Endothelial cell of umbilical vein (primary cell): Measurements from ENCODE around the gene RDX. TPM values are rescaled to one million over a fixed set of nuclear protein-coding genes. Genes with fewer than 3 reads are reported as not detected.

Experiments used
- BruUV-seq: library from RNA; stranded (reverse); fragments of 400-500 nt; replicated peaks from 2 replicates; lab custom pipeline; 2021; lab: Mats Ljungman, UMichigan
- CTCF ChIA-PET: fragments of 300-600, 350-600 bp; sonication (Branson Sonifier 250); formaldehyde crosslinking; loops from one replicate; lab custom pipeline; 2021; ENCODE audit warnings: antibody characterized with exemption, inconsistent platforms; lab: Charles Lee
- POLR2A ChIA-PET: fragments of 300-600, 350-600 bp; sonication (Branson Sonifier 250); formaldehyde crosslinking; loops from one replicate; lab custom pipeline; 2021; ENCODE audit warnings: antibody characterized with exemption, inconsistent platforms; lab: Charles Lee
- DNase-seq: peaks from one replicate; pipeline ENCODE4 v3.0.0-alpha.2; 2011; ENCODE audit warnings: low read depth, low spot score
- FAIRE-seq: peaks from 2 replicates; lab custom pipeline; 2011; peaks lifted over from hg19 to GRCh38; lab: Jason Lieb, UNC
- H2AFZ ChIP-seq: 2 replicates; pipeline ENCODE4 v1.6.0; 2012; ENCODE audit warnings: low read depth, low read length, control low read depth, inconsistent platforms
- H3K27ac ChIP-seq: 2 replicates; pipeline ENCODE4 v1.5.1; 2011; ENCODE audit warnings: low read depth, mild to moderate bottlenecking, control low read depth, low read length, moderate library complexity; ENCODE audit not compliant: insufficient read depth
- H3K27me3 ChIP-seq, 2 experiments: 2 replicates each; pipeline versions ENCODE4 v1.6.0 to v1.6.1; 2011; ENCODE audit warnings: low read length in 2 of 2, mixed read lengths in 1 of 2; ENCODE audit not compliant: control insufficient read depth in 2 of 2, insufficient read depth in 2 of 2
- H3K36me3 ChIP-seq, 2 experiments: 2 replicates in 1 of 2; 3 replicates in 1 of 2; pipeline ENCODE4 v1.5.1; 2011; ENCODE audit warnings: low read length in 2 of 2, mild to moderate bottlenecking in 1 of 2, moderate library complexity in 1 of 2; ENCODE audit not compliant: control insufficient read depth in 2 of 2, insufficient read depth in 2 of 2; ENCODE audit errors: extremely low read depth in 1 of 2
- H3K4me1 ChIP-seq: 3 replicates; pipeline ENCODE4 v1.5.1; 2011; ENCODE audit warnings: mild to moderate bottlenecking, low read length; ENCODE audit not compliant: control insufficient read depth, insufficient read depth; ENCODE audit errors: extremely low read depth
- H3K4me2 ChIP-seq: 2 replicates; pipeline ENCODE4 v1.6.1; 2011; ENCODE audit warnings: low read length, control low read depth, mixed read lengths; ENCODE audit not compliant: insufficient read depth
- H3K4me3 ChIP-seq, 3 experiments: fragments of 200-600 bp in 1 of 3; sonication (generic), shearing (Covaris generic) in 1 of 3; replicated peaks in 1 of 3; 2 replicates each; pipeline ENCODE4 v1.5.1; 2011 to 2016; ENCODE audit warnings: control low read depth in 3 of 3, low read length in 3 of 3, mild to moderate bottlenecking in 2 of 3, inconsistent platforms in 1 of 3, low read depth in 1 of 3, moderate library complexity in 1 of 3; ENCODE audit not compliant: insufficient read depth in 1 of 3
- H3K79me2 ChIP-seq: 2 replicates; pipeline ENCODE4 v1.6.0; 2012; ENCODE audit warnings: low read length, inconsistent platforms; ENCODE audit not compliant: control insufficient read depth, insufficient read depth
- H3K9ac ChIP-seq: replicated peaks from 2 replicates; pipeline ENCODE3; 2011; ENCODE audit warnings: low read length, control low read depth; ENCODE audit not compliant: insufficient read depth; ENCODE audit errors: extremely low read depth
- H3K9me1 ChIP-seq: replicated peaks from 3 replicates; pipeline ENCODE4 v1.6.0; 2011; ENCODE audit warnings: mild to moderate bottlenecking, low read length; ENCODE audit not compliant: control insufficient read depth, insufficient read depth; ENCODE audit errors: extremely low read depth
- H3K9me3 ChIP-seq: replicated peaks from 2 replicates; pipeline ENCODE4 v1.5.1; 2012; ENCODE audit warnings: low read length, inconsistent platforms; ENCODE audit not compliant: control insufficient read depth, insufficient read depth
- H4K20me1 ChIP-seq: replicated peaks from 2 replicates; pipeline ENCODE3; 2011; ENCODE audit warnings: mild to moderate bottlenecking, low read length; ENCODE audit not compliant: control insufficient read depth, insufficient read depth; ENCODE audit errors: extremely low read depth
- CTCF ChIP-seq, 2 donors: IDR thresholded peaks; 1 replicate in 1 of 2; 2 replicates in 1 of 2; pipeline ENCODE4 v1.5.1; 2011; ENCODE audit warnings: low read length in 2 of 2, mild to moderate bottlenecking in 2 of 2, moderate library complexity in 2 of 2, control low read depth in 1 of 2, inconsistent platforms in 1 of 2, low read depth in 1 of 2; ENCODE audit not compliant: insufficient read depth in 1 of 2; ENCODE audit errors: extremely low read depth in 1 of 2
- EZH2 ChIP-seq: IDR thresholded peaks from 2 replicates; pipeline ENCODE4 v1.6.1; 2012; ENCODE audit warnings: borderline replicate concordance, low read depth, mild to moderate bottlenecking, moderate library complexity, low read length, inconsistent platforms; ENCODE audit not compliant: severe bottlenecking
- FOS ChIP-seq: IDR thresholded peaks from 2 replicates; pipeline ENCODE4 v1.6.1; 2011; ENCODE audit warnings: mild to moderate bottlenecking, low read length, moderate library complexity, borderline replicate concordance; ENCODE audit not compliant: insufficient read depth
- GATA2 ChIP-seq: IDR thresholded peaks from 2 replicates; pipeline ENCODE4 v1.7.0; 2011; ENCODE audit warnings: low read depth, mild to moderate bottlenecking, moderate library complexity, mixed read lengths, low read length; ENCODE audit not compliant: insufficient read length, insufficient read depth
- JUN ChIP-seq: IDR thresholded peaks from 2 replicates; pipeline ENCODE4 v1.6.1; 2011; ENCODE audit warnings: borderline replicate concordance, low read depth; ENCODE audit not compliant: insufficient read length, insufficient read depth
- MAX ChIP-seq: IDR thresholded peaks from 2 replicates; pipeline ENCODE4 v1.6.1; 2011; ENCODE audit not compliant: insufficient read depth, insufficient read length
- MYC ChIP-seq: IDR thresholded peaks from one replicate; pipeline ENCODE4 v1.6.1; 2011; ENCODE audit warnings: mild to moderate bottlenecking, low read depth, low read length
- POLR2A ChIP-seq: IDR thresholded peaks from 2 replicates; pipeline ENCODE4 v1.6.1; 2012; ENCODE audit warnings: low read depth, mild to moderate bottlenecking, control low read depth, low read length
- POLR2AphosphoS5 ChIP-seq: IDR thresholded peaks from 2 replicates; pipeline ENCODE4 v1.6.1; 2012; ENCODE audit warnings: low read depth, mild to moderate bottlenecking, control low read depth, low read length, moderate library complexity; ENCODE audit not compliant: insufficient read depth
- dilution Hi-C: fragments of 300-500 bp; cut with MboI; formaldehyde crosslinking; loops from one replicate; pipeline ENCODE4 v1.15.0; 2019; ENCODE audit warnings: low sequenced_read_pairs; ENCODE audit not compliant: extremely low pct_ligation_motif_present
- intact Hi-C: fragments of 100-400 bp; cut with micrococcal nuclease; formaldehyde crosslinking; loops from one replicate; pipeline ENCODE4 v1.10.0; 2022
- polyA plus RNA-seq, 4 experiments: library from polyadenylated mRNA; depleted of rRNA in 3 of 4; stranded (reverse) in 3 of 4; unstranded in 1 of 4; fragments of >200 nt; gene quantifications; 2 replicates each; pipeline versions ENCODE4 v1.2.1 to v1.2.3, GENCODE V29; 2011 to 2012; ENCODE audit warnings: missing spikeins in 1 of 4
- total RNA-seq: library from RNA; stranded (reverse); gene quantifications from 2 replicates; pipeline ENCODE4 v1.2.3, GENCODE V29; 2021

RDX gene
- total and polyA plus RNA-seq, 2 donors (not counting 3 experiments of a cell fraction or from before 2014, with no cell fraction given) = 47.9 to 280 TPM

- H3K4me1 ChIP-seq = no peaks in the 10 kb centered on the region
- H3K36me3 ChIP-seq = peaks cover 2 to 9% of the 10 kb centered on the region in 2 experiments
- no peak overlapping the region for H3K4me3 ChIP-seq
- no peak overlapping the region for H3K4me2 ChIP-seq
- H3K9ac ChIP-seq = no peak overlapping the region
- H3K9me3 ChIP-seq = no peaks in the 10 kb centered on the region
- intact Hi-C loops = no loop called here
- no peaks in the 10 kb centered on the region for H3K9me1 ChIP-seq
- ChIA-PET POLR2A (no interaction called here), CTCF (no interaction called here)
- dilution Hi-C loops = no loop called here
- TF ChIP-seq JUN (no peak), CTCF (IDR thresholded peaks at IDR 0.05; ENCODE audit: extremely low read depth in 1 of 2, insufficient read depth in 1 of 2, low read depth in 1 of 2, low read length in 2 of 2) (no peak), GATA2 (no peak), MAX (no peak), MYC (no peak), FOS (no peak), POLR2AphosphoS5 (no peak), POLR2A (no peak), EZH2 (no peak)
- peaks cover 79% of the 10 kb centered on the region for H3K79me2 ChIP-seq
- H3K27me3 ChIP-seq = no peaks in the 10 kb centered on the region
- BruUV-seq = no TSS peak
- no peak overlapping the region for H3K27ac ChIP-seq
- H2AFZ ChIP-seq = no peak overlapping the region
- DNase-seq (no peak), FAIRE-seq (no peak)
- peaks cover 13% of the 10 kb centered on the region for H4K20me1 ChIP-seq
Observed at GRCh38 chr11:110269996-110270395, 26.4 kb downstream of the RDX start.
